ENCODE measurements around the gene TERT.

- TF ChIP-seq CTCF (IDR thresholded peaks at IDR 0.05), result no peak
- TF ChIP-seq POLR2A (IDR thresholded peaks at IDR 0.05), result no peak
- no peak for TF ChIP-seq POLR2AphosphoS5 (IDR thresholded peaks at IDR 0.05)
Observed at GRCh38 chr5:1208221-1208742, 86.6 kb downstream of the TERT start.

Measured in breast epithelium (tissue), 3 donors.